ENCODE data around the gene STK4. TPM values are rescaled to one million over a fixed set of nuclear protein-coding genes. Genes with fewer than 3 reads are reported as not detected.
A peak's percentile ranks its signal among the peaks of the same experiment; 100 is the strongest.

Gene STK4
- total and polyA plus RNA-seq, 7 donors = 2.4 to 8.6 (median 5.6) TPM

DNA sequence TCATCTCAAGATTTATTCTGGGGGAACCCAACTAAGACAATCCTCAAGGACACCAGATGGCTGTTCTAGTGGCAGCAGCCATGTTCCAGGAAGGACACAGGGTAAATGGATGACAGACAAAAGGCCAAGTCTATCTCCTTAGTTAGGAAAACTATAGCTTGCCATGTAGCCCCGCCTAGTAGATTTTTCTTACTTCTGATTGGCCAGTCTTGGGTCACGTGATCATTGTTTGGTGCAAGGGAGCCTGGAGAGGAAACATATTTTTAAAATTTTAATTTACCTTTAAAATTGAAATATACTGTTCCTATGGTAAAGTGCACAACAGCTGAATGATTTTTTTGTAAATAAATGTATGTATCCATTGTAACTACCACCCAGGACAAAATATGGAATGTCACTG, 139.0 kb downstream of the STK4 start:
- no peak overlapping the region for H3K27ac ChIP-seq
- WGBS, 3 donors = 81 to 86% (median 82%) methylated on average over 2 of the region's 2 CpGs
- no peak for DNase-seq
- no peaks in the 10 kb centered on the region for H3K36me3 ChIP-seq (ENCODE audit: insufficient read depth in 1 of 2, low read depth in 1 of 2)
- ATAC-seq = no peak
- TF ChIP-seq, protein P1, sequence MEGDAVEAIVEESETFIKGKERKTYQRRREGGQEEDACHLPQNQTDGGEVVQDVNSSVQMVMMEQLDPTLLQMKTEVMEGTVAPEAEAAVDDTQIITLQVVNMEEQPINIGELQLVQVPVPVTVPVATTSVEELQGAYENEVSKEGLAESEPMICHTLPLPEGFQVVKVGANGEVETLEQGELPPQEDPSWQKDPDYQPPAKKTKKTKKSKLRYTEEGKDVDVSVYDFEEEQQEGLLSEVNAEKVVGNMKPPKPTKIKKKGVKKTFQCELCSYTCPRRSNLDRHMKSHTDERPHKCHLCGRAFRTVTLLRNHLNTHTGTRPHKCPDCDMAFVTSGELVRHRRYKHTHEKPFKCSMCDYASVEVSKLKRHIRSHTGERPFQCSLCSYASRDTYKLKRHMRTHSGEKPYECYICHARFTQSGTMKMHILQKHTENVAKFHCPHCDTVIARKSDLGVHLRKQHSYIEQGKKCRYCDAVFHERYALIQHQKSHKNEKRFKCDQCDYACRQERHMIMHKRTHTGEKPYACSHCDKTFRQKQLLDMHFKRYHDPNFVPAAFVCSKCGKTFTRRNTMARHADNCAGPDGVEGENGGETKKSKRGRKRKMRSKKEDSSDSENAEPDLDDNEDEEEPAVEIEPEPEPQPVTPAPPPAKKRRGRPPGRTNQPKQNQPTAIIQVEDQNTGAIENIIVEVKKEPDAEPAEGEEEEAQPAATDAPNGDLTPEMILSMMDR (IDR thresholded peaks at IDR 0.05) = no peak
- H3K27me3 ChIP-seq (ENCODE audit: insufficient read depth in 3 of 3, low read length in 2 of 3) = peaks cover 0 to 30% (median 9%) of the 10 kb centered on the region in 3 donors
- intact Hi-C loops (cut with DNase I) = no loop called here
- no peak overlapping the region for H3K4me3 ChIP-seq
- H3K4me1 ChIP-seq = no peaks in the 10 kb centered on the region
- no peaks in the 10 kb centered on the region for H3K9me3 ChIP-seq

DNA sequence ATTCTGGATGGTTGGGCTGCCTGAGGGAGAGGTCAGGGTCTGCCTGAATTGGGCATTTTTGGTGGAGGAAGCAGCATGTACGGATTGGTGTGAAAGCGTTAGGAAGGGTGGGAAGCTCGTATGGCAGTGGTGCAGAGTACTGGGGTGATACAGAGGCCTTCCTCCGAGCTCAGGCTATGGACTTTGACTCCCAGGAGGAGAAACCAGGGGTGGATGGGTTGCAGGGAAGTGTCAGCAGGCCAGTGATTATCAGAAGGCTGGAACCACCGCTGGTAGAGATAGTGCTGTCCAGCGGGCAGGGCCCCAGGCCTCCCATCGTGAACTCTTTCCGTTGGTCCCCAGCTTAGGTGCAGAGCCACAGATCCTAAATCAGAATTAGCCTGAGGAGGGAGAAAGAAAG, 143.3 kb downstream of the STK4 start:
- TF ChIP-seq, protein P1 (IDR thresholded peaks at IDR 0.05) = no peak
- WGBS, 3 donors = 70 to 80% (median 72%) methylated on average over 8 of the region's 8 CpGs
- Histone ChIP-seq H3K9me3 (no peaks in the 10 kb centered on the region), H3K27me3 (ENCODE audit: insufficient read depth in 3 of 3, low read length in 2 of 3) (peaks cover 0 to 19% (median 2%) of the 10 kb centered on the region in 3 donors), H3K27ac (no peak overlapping the region), H3K4me1 (no peaks in the 10 kb centered on the region), H3K36me3 (ENCODE audit: insufficient read depth in 1 of 2, low read depth in 1 of 2) (no peaks in the 10 kb centered on the region), H3K4me3 (no peak overlapping the region)
- DNase-seq (no peak), ATAC-seq (no peak)
- intact Hi-C loops (cut with DNase I) = no loop called here

DNA sequence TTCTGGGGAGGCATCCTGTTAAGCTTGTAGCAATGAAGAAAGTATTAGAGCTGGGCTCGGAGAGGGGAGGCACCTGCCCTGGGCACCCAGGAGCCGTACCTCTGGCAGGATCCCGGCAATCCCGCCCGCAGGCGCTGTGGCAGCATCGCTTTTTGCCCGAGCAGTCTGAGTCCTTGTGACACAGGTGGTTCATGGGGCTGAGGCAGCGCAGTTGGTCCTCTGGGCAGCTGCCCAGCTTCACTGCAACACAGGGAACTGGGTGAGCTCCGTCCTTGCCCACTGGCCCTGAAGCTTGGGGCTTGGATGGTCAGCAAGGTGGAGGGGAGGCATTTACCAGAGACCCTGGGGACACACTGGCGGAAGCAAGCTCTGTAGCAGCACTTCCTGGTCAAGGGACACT, 144.0 kb downstream of the STK4 start:
- WGBS, 3 donors = 72 to 84% (median 77%) methylated on average over 11 of the region's 11 CpGs
- DNase-seq (no peak), ATAC-seq (no peak)
- TF ChIP-seq, protein P1 (IDR thresholded peaks at IDR 0.05) = no peak
- H3K9me3 ChIP-seq = no peaks in the 10 kb centered on the region
- no peaks in the 10 kb centered on the region for H3K36me3 ChIP-seq (ENCODE audit: insufficient read depth in 1 of 2, low read depth in 1 of 2)
- H3K4me3 ChIP-seq = no peak overlapping the region
- H3K27ac ChIP-seq = no peak overlapping the region
- H3K4me1 ChIP-seq = no peaks in the 10 kb centered on the region
- peaks cover 0 to 19% (median 0%) of the 10 kb centered on the region in 3 donors for H3K27me3 ChIP-seq (ENCODE audit: insufficient read depth in 3 of 3, low read length in 2 of 3)
- intact Hi-C loops (cut with DNase I) = no loop called here

GRCh38 chr20:45111285-45111684, 145.0 kb downstream of the STK4 start:
- WGBS, 3 donors = 43 to 44% (median 43%) methylated on average over 11 of the region's 11 CpGs
- H3K4me3 ChIP-seq = no peak overlapping the region
- H3K4me1 ChIP-seq = no peaks in the 10 kb centered on the region
- no peak for DNase-seq
- no peak for ATAC-seq
- no peak overlapping the region for H3K27ac ChIP-seq
- no peaks in the 10 kb centered on the region for H3K9me3 ChIP-seq
- H3K27me3 ChIP-seq (ENCODE audit: insufficient read depth in 3 of 3, low read length in 2 of 3) = peaks cover 0 to 19% (median 0%) of the 10 kb centered on the region in 3 donors
- H3K36me3 ChIP-seq (ENCODE audit: insufficient read depth in 1 of 2, low read depth in 1 of 2) = no peaks in the 10 kb centered on the region
- intact Hi-C loops (cut with DNase I) = no loop called here
- TF ChIP-seq, protein P1 (IDR thresholded peaks at IDR 0.05) = no peak

DNA sequence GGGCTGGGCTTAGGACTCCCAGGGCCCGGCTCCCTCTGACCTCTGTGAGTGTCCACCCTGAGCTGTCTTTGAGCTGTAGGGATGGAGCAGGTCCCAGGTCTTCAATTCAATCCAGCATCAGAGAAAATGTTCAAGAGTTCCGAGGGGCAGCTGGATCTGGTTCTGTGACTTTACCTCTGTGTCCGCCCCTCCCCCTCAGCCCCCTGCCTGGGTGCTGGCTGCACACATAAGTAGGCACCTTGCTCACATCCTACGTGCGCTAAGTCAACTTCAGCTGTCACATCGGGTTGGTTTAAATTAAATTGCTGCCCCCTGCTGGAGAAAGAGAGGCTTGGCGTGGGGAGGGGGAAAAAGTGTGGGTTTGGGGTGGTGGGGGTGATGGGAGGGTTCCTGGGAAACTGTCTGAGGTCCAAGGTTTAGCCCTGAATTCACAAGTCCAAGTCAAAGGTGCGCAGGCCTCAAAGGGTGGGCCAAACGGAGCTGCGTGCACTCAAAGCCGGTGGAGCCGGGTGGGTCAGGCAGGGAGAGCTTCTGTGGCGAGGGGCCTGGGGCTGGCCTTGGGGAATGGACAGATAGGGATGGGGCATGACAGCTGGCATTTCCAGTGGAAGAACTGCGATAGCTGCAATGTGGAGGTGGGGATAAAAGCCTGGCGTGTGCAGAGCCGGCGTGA, 145.6 kb downstream of the STK4 start:
- ATAC-seq (no peak), DNase-seq (no peak)
- Histone ChIP-seq H3K36me3 (ENCODE audit: insufficient read depth in 1 of 2, low read depth in 1 of 2) (no peaks in the 10 kb centered on the region), H3K4me3 (no peak overlapping the region), H3K27ac (no peak overlapping the region), H3K27me3 (ENCODE audit: insufficient read depth in 3 of 3, low read length in 2 of 3) (peaks cover 0 to 19% (median 0%) of the 10 kb centered on the region in 3 donors), H3K4me1 (no peaks in the 10 kb centered on the region), H3K9me3 (no peaks in the 10 kb centered on the region)
- WGBS, 3 donors = 37 to 44% (median 44%) methylated on average over 17 of the region's 17 CpGs
- intact Hi-C loops (cut with DNase I) = no loop called here
- TF ChIP-seq, protein P1 (IDR thresholded peaks at IDR 0.05) = peak; percentile 34
